ENCODE measurements around the gene MAK. TPM values are rescaled to one million over a fixed set of nuclear protein-coding genes. Genes with fewer than 3 reads are reported as not detected.
A peak's percentile ranks its signal among the peaks of the same experiment; 100 is the strongest.

MAK gene
- total and polyA plus RNA-seq, 2 of the 13 experiments (the other 11 are each of a cell fraction or from before 2014, with no cell fraction given), result 0.04 TPM; not detected in 1

DNA sequence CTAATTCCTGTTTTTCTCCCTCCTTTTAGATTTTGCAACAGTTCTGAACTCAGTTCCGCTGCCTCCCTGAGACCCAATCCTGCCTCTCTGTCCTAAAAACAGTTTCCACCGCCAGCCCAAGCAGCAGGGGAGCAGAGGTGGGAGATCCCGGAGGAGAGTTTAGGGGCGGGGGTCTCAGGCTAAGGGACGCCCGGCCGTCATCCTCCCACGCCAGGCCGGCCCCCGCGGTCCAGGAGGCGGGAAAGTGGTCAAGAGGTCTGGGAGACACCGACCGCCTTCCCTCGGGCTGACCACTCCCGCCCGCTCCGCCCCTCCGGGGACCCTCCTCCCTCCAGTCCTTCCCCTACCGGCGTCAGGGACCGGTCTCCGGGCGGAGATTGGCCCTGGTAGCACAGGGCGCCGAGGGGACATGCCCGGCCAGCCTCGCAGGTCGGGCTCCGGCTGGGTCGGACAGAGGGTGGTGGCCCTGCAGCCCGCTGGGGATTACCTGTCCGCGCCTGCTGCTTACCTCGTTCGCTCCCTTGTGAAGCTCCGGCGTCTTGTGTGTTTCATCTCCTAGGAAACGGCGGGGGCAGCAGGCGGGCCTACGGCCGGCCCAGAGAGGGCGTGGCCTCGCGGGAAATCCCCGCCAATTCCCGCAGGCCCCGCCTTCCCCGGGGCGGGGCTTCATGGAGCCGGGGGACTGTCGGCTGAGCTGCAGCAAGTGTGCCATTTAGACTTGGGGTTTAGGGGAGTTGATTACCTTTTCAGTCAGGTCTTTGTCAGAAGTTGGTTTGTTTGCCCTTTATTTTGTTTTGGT is at the start of gene MAK (continued):
- TF ChIP-seq, protein P1, sequence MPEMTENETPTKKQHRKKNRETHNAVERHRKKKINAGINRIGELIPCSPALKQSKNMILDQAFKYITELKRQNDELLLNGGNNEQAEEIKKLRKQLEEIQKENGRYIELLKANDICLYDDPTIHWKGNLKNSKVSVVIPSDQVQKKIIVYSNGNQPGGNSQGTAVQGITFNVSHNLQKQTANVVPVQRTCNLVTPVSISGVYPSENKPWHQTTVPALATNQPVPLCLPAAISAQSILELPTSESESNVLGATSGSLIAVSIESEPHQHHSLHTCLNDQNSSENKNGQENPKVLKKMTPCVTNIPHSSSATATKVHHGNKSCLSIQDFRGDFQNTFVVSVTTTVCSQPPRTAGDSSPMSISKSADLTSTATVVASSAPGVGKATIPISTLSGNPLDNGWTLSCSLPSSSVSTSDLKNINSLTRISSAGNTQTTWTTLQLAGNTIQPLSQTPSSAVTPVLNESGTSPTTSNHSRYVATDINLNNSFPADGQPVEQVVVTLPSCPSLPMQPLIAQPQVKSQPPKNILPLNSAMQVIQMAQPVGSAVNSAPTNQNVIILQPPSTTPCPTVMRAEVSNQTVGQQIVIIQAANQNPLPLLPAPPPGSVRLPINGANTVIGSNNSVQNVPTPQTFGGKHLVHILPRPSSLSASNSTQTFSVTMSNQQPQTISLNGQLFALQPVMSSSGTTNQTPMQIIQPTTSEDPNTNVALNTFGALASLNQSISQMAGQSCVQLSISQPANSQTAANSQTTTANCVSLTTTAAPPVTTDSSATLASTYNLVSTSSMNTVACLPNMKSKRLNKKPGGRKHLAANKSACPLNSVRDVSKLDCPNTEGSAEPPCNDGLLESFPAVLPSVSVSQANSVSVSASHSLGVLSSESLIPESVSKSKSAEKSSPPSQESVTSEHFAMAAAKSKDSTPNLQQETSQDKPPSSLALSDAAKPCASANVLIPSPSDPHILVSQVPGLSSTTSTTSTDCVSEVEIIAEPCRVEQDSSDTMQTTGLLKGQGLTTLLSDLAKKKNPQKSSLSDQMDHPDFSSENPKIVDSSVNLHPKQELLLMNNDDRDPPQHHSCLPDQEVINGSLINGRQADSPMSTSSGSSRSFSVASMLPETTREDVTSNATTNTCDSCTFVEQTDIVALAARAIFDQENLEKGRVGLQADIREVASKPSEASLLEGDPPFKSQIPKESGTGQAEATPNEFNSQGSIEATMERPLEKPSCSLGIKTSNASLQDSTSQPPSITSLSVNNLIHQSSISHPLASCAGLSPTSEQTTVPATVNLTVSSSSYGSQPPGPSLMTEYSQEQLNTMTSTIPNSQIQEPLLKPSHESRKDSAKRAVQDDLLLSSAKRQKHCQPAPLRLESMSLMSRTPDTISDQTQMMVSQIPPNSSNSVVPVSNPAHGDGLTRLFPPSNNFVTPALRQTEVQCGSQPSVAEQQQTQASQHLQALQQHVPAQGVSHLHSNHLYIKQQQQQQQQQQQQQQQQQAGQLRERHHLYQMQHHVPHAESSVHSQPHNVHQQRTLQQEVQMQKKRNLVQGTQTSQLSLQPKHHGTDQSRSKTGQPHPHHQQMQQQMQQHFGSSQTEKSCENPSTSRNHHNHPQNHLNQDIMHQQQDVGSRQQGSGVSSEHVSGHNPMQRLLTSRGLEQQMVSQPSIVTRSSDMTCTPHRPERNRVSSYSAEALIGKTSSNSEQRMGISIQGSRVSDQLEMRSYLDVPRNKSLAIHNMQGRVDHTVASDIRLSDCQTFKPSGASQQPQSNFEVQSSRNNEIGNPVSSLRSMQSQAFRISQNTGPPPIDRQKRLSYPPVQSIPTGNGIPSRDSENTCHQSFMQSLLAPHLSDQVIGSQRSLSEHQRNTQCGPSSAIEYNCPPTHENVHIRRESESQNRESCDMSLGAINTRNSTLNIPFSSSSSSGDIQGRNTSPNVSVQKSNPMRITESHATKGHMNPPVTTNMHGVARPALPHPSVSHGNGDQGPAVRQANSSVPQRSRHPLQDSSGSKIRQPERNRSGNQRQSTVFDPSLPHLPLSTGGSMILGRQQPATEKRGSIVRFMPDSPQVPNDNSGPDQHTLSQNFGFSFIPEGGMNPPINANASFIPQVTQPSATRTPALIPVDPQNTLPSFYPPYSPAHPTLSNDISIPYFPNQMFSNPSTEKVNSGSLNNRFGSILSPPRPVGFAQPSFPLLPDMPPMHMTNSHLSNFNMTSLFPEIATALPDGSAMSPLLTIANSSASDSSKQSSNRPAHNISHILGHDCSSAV (CRISPR knock-in tag; IDR thresholded peaks at IDR 0.05; ENCODE audit: borderline replicate concordance), result 0 out of 2 replicates have a peak, but pooled peaks have one; percentile 20
- TF ChIP-seq LCORL (IDR thresholded peaks at IDR 0.05) (no peak), LCORL (CRISPR knock-in tag; IDR thresholded peaks at IDR 0.05) (no peak), ZNF749 (CRISPR knock-in tag; IDR thresholded peaks at IDR 0.05; ENCODE audit: borderline replicate concordance) (0 out of 2 replicates have a peak, but pooled peaks have one; percentile 2), IRF2 (CRISPR knock-in tag; IDR thresholded peaks at IDR 0.05) (peak; percentile 50), SAP130 (CRISPR knock-in tag; IDR thresholded peaks at IDR 0.05; ENCODE audit: low read depth) (peak; percentile 98), ZNF343 (CRISPR knock-in tag; IDR thresholded peaks at IDR 0.05) (peak; percentile 68; the same call in 1 of the 2 replicates), ZNF547 (CRISPR knock-in tag; IDR thresholded peaks at IDR 0.05) (peak; percentile 64), KDM5B (CRISPR knock-in tag; IDR thresholded peaks at IDR 0.05; ENCODE audit: borderline replicate concordance) (peak; percentile 82), ZNF264 (CRISPR knock-in tag; IDR thresholded peaks at IDR 0.05) (0 out of 2 replicates have a peak, but pooled peaks have one; percentile 5), PAWR (CRISPR knock-in tag; IDR thresholded peaks at IDR 0.05; ENCODE audit: borderline replicate concordance) (peak; percentile 62; the same call in 1 of the 2 replicates), ZNF207 (IDR thresholded peaks at IDR 0.05; ENCODE audit: borderline replicate concordance) (no peak), TEAD3 (CRISPR knock-in tag; optimal IDR thresholded peaks at IDR 0.05; ENCODE audit: borderline replicate concordance) (peak; percentile 5), ZNF724P (CRISPR knock-in tag; IDR thresholded peaks at IDR 0.05; ENCODE audit: borderline replicate concordance) (peak; percentile 73; the same call in 1 of the 2 replicates)
- TF ChIP-seq, protein P2, sequence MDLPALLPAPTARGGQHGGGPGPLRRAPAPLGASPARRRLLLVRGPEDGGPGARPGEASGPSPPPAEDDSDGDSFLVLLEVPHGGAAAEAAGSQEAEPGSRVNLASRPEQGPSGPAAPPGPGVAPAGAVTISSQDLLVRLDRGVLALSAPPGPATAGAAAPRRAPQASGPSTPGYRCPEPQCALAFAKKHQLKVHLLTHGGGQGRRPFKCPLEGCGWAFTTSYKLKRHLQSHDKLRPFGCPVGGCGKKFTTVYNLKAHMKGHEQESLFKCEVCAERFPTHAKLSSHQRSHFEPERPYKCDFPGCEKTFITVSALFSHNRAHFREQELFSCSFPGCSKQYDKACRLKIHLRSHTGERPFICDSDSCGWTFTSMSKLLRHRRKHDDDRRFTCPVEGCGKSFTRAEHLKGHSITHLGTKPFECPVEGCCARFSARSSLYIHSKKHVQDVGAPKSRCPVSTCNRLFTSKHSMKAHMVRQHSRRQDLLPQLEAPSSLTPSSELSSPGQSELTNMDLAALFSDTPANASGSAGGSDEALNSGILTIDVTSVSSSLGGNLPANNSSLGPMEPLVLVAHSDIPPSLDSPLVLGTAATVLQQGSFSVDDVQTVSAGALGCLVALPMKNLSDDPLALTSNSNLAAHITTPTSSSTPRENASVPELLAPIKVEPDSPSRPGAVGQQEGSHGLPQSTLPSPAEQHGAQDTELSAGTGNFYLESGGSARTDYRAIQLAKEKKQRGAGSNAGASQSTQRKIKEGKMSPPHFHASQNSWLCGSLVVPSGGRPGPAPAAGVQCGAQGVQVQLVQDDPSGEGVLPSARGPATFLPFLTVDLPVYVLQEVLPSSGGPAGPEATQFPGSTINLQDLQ (CRISPR knock-in tag; IDR thresholded peaks at IDR 0.05), result no peak
- TF ChIP-seq, protein P3, sequence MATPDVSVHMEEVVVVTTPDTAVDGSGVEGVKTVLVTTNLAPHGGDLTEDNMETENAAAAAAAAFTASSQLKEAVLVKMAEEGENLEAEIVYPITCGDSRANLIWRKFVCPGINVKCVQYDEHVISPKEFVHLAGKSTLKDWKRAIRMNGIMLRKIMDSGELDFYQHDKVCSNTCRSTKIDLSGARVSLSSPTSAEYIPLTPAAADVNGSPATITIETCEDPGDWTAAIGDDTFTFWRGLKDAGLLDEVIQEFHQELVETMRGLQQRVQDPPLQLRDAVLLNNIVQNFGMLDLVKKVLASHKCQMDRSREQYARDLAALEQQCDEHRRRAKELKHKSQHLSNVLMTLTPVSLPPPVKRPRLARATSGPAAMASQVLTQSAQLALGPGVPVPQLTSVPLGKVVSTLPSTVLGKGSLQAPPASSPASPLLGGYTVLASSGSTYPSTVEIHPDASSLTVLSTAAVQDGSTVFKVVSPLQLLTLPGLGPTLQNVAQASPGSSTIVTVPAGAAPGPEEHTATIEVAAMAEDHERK (CRISPR knock-in tag; IDR thresholded peaks at IDR 0.05; ENCODE audit: low read depth), result no peak
